GM19351 (cell line): Measurements from ENCODE around the gene EXOC2.
"Not testable (repeated sequence)": the region's sequence is repeated elsewhere in the genome, so short reads cannot be mapped to it uniquely, and the experiment has no call there.

Experiments used
- ATAC-seq: cut with Tn5 transposase; IDR thresholded peaks from one replicate; pipeline ENCODE4 v1.9.1; 2021; ENCODE audit warnings: mild to moderate bottlenecking, moderate library complexity; ENCODE audit not compliant: unreplicated experiment

Gene EXOC2

GRCh38 chr6:710601-711571 lies 17.9 kb upstream of the EXOC2 start:
- ATAC-seq, result peak; percentile 82

- no peak for ATAC-seq
Observed at GRCh38 chr6:709471-710056, 16.6 kb upstream of the EXOC2 start.

- no peak for ATAC-seq
Observed at GRCh38 chr6:708237-708598, 15.3 kb upstream of the EXOC2 start.

- no peak for ATAC-seq
Observed at GRCh38 chr6:707576-708236, 14.8 kb upstream of the EXOC2 start.

GRCh38 chr6:706819-707381 lies 14.0 kb upstream of the EXOC2 start:
- ATAC-seq, result no peak

- no peak for ATAC-seq
Observed at GRCh38 chr6:706146-706545, 13.2 kb upstream of the EXOC2 start.

GRCh38 chr6:705047-705446 lies 12.1 kb upstream of the EXOC2 start:
- no peak for ATAC-seq

- no peak for ATAC-seq
Observed at GRCh38 chr6:704046-704445, 11.1 kb upstream of the EXOC2 start.

GRCh38 chr6:703552-703951 lies 10.6 kb upstream of the EXOC2 start:
- ATAC-seq, result no peak

- ATAC-seq, result no peak
Observed at GRCh38 chr6:701700-702479, 9.0 kb upstream of the EXOC2 start.

GRCh38 chr6:701215-701614 lies 8.3 kb upstream of the EXOC2 start:
- ATAC-seq, result no peak

- ATAC-seq, result no peak
Observed at GRCh38 chr6:700490-700889, 7.6 kb upstream of the EXOC2 start.

- ATAC-seq, result no peak
Observed at GRCh38 chr6:699319-699718, 6.4 kb upstream of the EXOC2 start.

GRCh38 chr6:694431-695126 lies 1.6 kb upstream of the EXOC2 start:
- ATAC-seq, result not testable (repeated sequence)

GRCh38 chr6:693723-694009 lies 727 bp upstream of the EXOC2 start:
- ATAC-seq, result no peak

GRCh38 chr6:692356-692851 lies 535 bp downstream of the EXOC2 start:
- peak; percentile 77 for ATAC-seq

- ATAC-seq, result no peak
Observed at GRCh38 chr6:689223-689622, 3.7 kb downstream of the EXOC2 start.

- ATAC-seq, result no peak
Observed at GRCh38 chr6:686497-686896, 6.4 kb downstream of the EXOC2 start.

- ATAC-seq, result peak; percentile 88
Observed at GRCh38 chr6:684831-685636, 7.9 kb downstream of the EXOC2 start.
